ENCODE results near the gene GPR137B.
"Not testable (repeated sequence)": the region's sequence is repeated elsewhere in the genome, so short reads cannot be mapped to it uniquely, and the experiment has no call there.

Gene GPR137B

GRCh38 chr1:236161230-236161629 lies 18.9 kb downstream of the GPR137B start:
- DNase-seq (ENCODE audit: low read depth): no peak

DNA sequence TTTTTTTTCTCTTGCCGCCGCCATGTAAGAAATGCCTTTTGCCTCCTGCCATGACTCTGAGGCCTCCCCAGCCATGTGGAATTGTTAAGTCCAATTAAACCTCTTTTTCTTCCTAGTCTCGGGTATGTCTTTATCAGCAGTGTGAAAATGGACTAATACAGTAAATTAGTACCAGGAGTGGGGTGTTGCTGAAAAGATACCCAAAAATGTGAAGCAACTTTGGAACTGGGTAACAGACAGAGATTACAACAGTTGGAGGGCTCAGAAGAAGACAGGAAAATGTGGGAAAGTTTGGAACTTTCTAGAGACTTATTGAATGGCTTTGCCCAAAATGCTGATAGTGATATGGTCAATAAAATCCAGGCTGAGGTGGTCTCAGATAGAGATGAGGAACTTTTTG lies 19.4 kb downstream of the GPR137B start:
- not testable (repeated sequence) for DNase-seq (ENCODE audit: low read depth)

- DNase-seq (ENCODE audit: low read depth): no peak
Measured at GRCh38 chr1:236163463-236164153, 21.3 kb downstream of the GPR137B start.

- no peak for DNase-seq (ENCODE audit: low read depth)
Measured at GRCh38 chr1:236164273-236164672, 21.9 kb downstream of the GPR137B start.

GRCh38 chr1:236165238-236165981 lies 23.1 kb downstream of the GPR137B start:
- DNase-seq (ENCODE audit: low read depth): no peak

GRCh38 chr1:236166041-236166440 lies 23.7 kb downstream of the GPR137B start:
- no peak for DNase-seq (ENCODE audit: low read depth)

GRCh38 chr1:236167154-236167553 lies 24.8 kb downstream of the GPR137B start:
- DNase-seq (ENCODE audit: low read depth): no peak

DNA sequence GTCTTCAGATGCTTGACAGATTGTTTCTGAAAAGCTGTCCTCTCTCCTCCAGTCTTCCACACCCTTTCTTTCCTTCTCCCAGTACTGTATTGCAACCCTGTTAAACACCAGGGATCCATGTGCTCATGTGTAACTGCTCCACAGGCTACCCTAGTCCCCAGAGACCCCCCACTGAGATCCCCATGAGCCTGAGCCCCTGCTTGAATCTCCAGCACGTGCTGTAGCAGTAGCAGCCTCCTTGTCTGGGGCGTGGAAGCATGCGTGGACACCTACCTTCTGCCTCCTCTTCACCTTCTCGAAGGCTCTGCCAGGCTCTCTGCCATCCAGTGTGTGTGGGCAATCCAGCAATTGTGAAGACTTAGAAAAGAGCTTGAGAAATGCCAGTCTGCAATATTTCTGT lies 25.2 kb downstream of the GPR137B start:
- DNase-seq (ENCODE audit: low read depth): no peak

GRCh38 chr1:236168716-236169429 lies 26.5 kb downstream of the GPR137B start:
- DNase-seq (ENCODE audit: low read depth): no peak

DNA sequence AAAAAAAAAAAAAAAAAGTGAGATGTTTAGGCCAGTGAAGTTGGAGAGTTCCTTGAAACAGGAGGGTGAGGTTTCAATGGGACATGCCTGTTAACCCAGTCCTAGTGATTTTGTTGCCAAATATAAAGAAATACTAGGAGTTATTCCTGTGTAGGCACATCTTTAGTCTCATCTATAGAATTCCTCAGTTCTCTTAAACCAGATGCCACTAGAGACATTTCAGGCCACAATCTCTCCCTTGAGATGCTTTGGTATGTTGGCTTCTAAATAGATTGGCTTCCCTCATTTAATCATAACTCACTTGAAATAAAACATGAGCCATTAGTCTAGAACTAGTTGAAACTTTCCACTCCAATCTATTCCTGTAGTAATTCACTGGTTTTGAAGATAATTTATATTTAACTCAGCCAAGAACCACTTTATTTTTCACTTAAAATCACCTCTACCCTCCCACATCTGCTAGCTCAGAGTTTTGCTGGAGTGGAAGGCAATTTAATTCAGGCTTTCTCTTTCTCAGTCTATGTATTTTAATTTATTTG lies 29.8 kb downstream of the GPR137B start:
- no peak for DNase-seq (ENCODE audit: low read depth)

GRCh38 chr1:236173174-236173767 lies 30.9 kb downstream of the GPR137B start:
- no peak for DNase-seq (ENCODE audit: low read depth)

GRCh38 chr1:236175642-236176336 lies 33.5 kb downstream of the GPR137B start:
- DNase-seq (ENCODE audit: low read depth): no peak

- DNase-seq (ENCODE audit: low read depth): no peak
Measured at GRCh38 chr1:236176337-236177336, 34.3 kb downstream of the GPR137B start.

GRCh38 chr1:236179634-236180033 lies 37.3 kb downstream of the GPR137B start:
- no peak for DNase-seq (ENCODE audit: low read depth)

DNA sequence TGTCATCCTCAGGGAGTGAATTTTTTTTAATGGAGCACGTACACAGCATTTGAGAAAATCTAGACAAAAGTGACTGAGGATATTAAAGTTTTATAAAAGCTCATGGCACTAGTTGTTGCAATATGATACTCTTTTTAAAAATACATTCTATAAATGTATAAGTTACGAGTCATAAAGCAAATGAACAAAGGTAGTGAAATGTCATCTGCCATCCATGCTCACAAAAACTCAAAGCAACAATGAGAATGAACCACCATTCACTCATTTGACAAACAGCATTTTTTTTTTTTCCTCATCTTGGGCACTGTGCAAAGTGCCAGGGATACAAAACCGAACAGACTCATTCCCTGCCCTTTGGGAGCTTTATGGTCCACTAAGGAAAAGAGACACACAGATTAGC lies 38.7 kb downstream of the GPR137B start:
- DNase-seq (ENCODE audit: low read depth): no peak

- no peak for DNase-seq (ENCODE audit: low read depth)
Measured at GRCh38 chr1:236185687-236186086, 43.3 kb downstream of the GPR137B start.

GRCh38 chr1:236186471-236186870 lies 44.1 kb downstream of the GPR137B start:
- DNase-seq (ENCODE audit: low read depth): not testable (repeated sequence)

DNA sequence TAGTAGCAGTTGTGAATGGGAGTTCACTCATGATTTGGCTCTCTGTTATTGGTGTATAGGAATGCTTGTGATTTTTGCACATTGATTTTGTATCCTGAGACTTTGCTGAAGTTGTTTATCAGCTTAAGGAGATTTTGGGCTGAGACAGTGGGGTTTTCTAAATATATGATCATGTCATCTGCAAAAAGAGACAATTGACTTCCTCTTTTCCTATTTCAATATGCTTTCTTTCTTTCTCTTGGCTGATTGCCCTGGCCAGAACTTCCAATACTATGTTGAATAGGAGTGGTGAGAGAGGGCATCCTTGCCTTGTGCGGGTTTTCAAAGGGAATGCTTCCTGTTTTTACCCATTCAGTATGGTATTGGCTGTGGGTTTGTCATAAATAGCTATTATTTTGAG lies 45.7 kb downstream of the GPR137B start:
- DNase-seq (ENCODE audit: low read depth): not testable (repeated sequence)

DNA sequence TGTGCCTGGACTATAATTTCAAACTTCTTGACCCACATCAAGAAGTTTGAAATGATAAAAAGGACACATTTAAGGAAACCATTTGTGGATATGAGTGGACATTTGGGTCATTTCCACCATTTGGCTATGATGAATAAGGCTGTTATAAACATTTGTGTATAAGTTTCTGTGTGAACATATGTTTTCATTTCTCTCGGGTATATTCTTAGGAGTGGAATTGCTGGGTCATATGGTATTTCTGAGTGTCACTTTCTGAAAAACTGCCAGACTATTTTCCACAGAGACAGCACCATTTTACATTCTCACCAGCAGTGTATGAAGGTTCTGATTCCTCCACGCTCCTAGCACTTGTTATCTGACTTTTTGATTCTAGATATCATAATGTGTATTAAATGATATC lies 50.8 kb downstream of the GPR137B start:
- no peak for DNase-seq (ENCODE audit: low read depth)

- no peak for DNase-seq (ENCODE audit: low read depth)
Measured at GRCh38 chr1:236200925-236201324, 58.6 kb downstream of the GPR137B start.

All from stimulated activated CD8-positive, alpha-beta memory T cell treated with anti-CD3 and anti-CD28 coated beads, Interleukin-15, amount 100 ng/mL, for 24 hours (primary cell).